Hepatocyte (in vitro differentiated cells): ENCODE results near the gene TLCD3B. TPM values are rescaled to one million over a fixed set of nuclear protein-coding genes. Genes with fewer than 3 reads are reported as not detected.

Experiments
- DNase-seq: peaks from one replicate; pipeline ENCODE4 v3.0.0-alpha.2; 2016; ENCODE audit warnings: low spot score
- H2AFZ ChIP-seq: fragments of 200-600 bp; sonication (generic); 2 replicates; pipeline ENCODE4 v1.6.0; 2016; ENCODE audit warnings: antibody characterized with exemption, mild to moderate bottlenecking
- H3K27ac ChIP-seq: fragments of 200-600 bp; sonication (generic); 2 replicates; pipeline ENCODE4 v1.5.1; 2016; ENCODE audit warnings: mild to moderate bottlenecking
- H3K27me3 ChIP-seq: fragments of 200-600 bp; sonication (generic); 2 replicates; pipeline ENCODE4 v1.6.1; 2016
- H3K36me3 ChIP-seq: fragments of 200-600 bp; sonication (generic); replicated peaks from 2 replicates; pipeline ENCODE4 v1.5.1; 2016; ENCODE audit warnings: low read depth; ENCODE audit not compliant: insufficient read depth
- H3K4me1 ChIP-seq: fragments of 200-600 bp; sonication (generic); 2 replicates; pipeline ENCODE4 v1.5.1; 2016; ENCODE audit warnings: mild to moderate bottlenecking, moderate library complexity; ENCODE audit not compliant: insufficient read depth
- H3K4me2 ChIP-seq: fragments of 200-600 bp; sonication (generic); 2 replicates; pipeline ENCODE4 v1.6.0; 2016
- H3K4me3 ChIP-seq: fragments of 200-600 bp; sonication (generic); 2 replicates; pipeline ENCODE4 v1.5.1; 2016; ENCODE audit warnings: mild to moderate bottlenecking
- H3K79me2 ChIP-seq: fragments of 200-600 bp; sonication (generic); 2 replicates; pipeline ENCODE4 v1.6.0; 2017; ENCODE audit warnings: mild to moderate bottlenecking
- H3K9me2 ChIP-seq: fragments of 200-600 bp; sonication (generic); replicated peaks from 2 replicates; pipeline ENCODE4 v1.6.0; 2017; ENCODE audit warnings: mild to moderate bottlenecking; ENCODE audit not compliant: insufficient read depth
- H3K9me3 ChIP-seq: fragments of 200-600 bp; sonication (generic); 2 replicates; pipeline ENCODE4 v1.5.1; 2016; ENCODE audit warnings: low read depth, mild to moderate bottlenecking
- H4K20me1 ChIP-seq: fragments of 200-600 bp; sonication (generic); 2 replicates; pipeline ENCODE4 v1.6.0; 2016; ENCODE audit warnings: mild to moderate bottlenecking; ENCODE audit not compliant: insufficient read depth, poor library complexity, severe bottlenecking
- CTCF ChIP-seq: fragments of 200-600 bp; sonication (generic); IDR thresholded peaks from 2 replicates; pipeline ENCODE4 v1.5.1; 2016; ENCODE audit warnings: antibody characterized with exemption, mild to moderate bottlenecking; ENCODE audit not compliant: poor library complexity
- EZH2 ChIP-seq: fragments of 200-600 bp; sonication (generic); IDR thresholded peaks from 2 replicates; pipeline ENCODE4 v1.6.1; 2016; ENCODE audit warnings: antibody characterized with exemption, mild to moderate bottlenecking, borderline replicate concordance
- EZH2phosphoT487 ChIP-seq: fragments of 200-600 bp; sonication (generic); IDR thresholded peaks from one replicate; pipeline ENCODE4 v1.6.1; 2018; ENCODE audit warnings: antibody characterized with exemption, mild to moderate bottlenecking, low read depth, moderate library complexity; ENCODE audit not compliant: unreplicated experiment, severe bottlenecking
- WGBS: methylation state at CpG from one replicate; pipeline ENCODE4 v1.1.6; 2016; ENCODE audit warnings: low lambda C conversion rate; ENCODE audit errors: missing lambda C conversion rate; 5-methylcytosine and 5-hydroxymethylcytosine counted together
- polyA plus RNA-seq: library from polyadenylated mRNA; unstranded; fragments of >200 nt; fragmentation: Nextera tagmentation; extraction: Ambion mirVana; gene quantifications from 2 replicates; pipeline ENCODE4 v1.2.1, GENCODE V29; 2016
- total RNA-seq: library from RNA; depleted of rRNA; stranded (reverse); fragments of >200 nt; gene quantifications from 2 replicates; pipeline ENCODE4 v1.2.3, GENCODE V29; 2014

TLCD3B gene
- total and polyA plus RNA-seq, 2 experiments from 2014 or later = not detected

GRCh38 chr16:30052671-30053372, 21.8 kb upstream of the TLCD3B start:
- H2AFZ ChIP-seq = peak overlapping the region; percentile 87
- H3K4me3 ChIP-seq = peak overlapping the region; percentile 79
- H3K27ac ChIP-seq = peak overlapping the region; percentile 18
- WGBS = 11% methylated on average over 35 of the region's 58 CpGs
- no peaks in the 10 kb centered on the region for H4K20me1 ChIP-seq
- H3K4me2 ChIP-seq = peak overlapping the region; percentile 87
- H3K9me3 ChIP-seq = no peaks in the 10 kb centered on the region
- peaks cover 6% of the 10 kb centered on the region for H3K4me1 ChIP-seq
- H3K27me3 ChIP-seq = no peaks in the 10 kb centered on the region
- H3K79me2 ChIP-seq = no peaks in the 10 kb centered on the region
- peak; percentile 95 for DNase-seq
- H3K9me2 ChIP-seq = no peaks in the 10 kb centered on the region
- TF ChIP-seq EZH2phosphoT487 = no peak
- no peak for TF ChIP-seq EZH2
- no peak for TF ChIP-seq CTCF
- H3K36me3 ChIP-seq = no peaks in the 10 kb centered on the region

DNA sequence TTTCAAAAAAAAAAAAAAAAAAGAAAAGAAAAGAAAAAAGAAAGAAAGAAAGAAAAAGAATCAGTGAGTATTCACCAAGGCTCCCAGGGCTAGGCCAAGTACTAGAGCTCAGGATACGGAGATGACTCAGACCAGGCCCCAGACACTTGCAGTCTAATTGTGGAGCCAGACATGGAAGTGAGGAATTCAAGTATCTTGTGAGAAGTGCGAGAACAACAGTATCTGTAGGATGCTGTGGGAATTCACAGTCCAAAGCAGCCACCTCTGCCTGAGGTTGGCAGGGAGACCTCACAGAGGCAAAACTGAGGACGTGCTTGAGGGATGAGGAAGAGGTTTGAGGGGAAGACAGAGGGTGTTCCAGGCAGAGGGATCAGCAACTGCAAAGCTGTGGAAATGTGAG, 20.4 kb upstream of the TLCD3B start:
- Histone ChIP-seq H3K36me3 (no peaks in the 10 kb centered on the region), H3K4me2 (no peak overlapping the region), H3K27me3 (no peaks in the 10 kb centered on the region), H4K20me1 (no peaks in the 10 kb centered on the region), H3K4me1 (peaks cover 6% of the 10 kb centered on the region), H3K9me2 (no peaks in the 10 kb centered on the region), H3K27ac (no peak overlapping the region), H3K4me3 (no peak overlapping the region), H3K9me3 (no peaks in the 10 kb centered on the region), H2AFZ (no peak overlapping the region), H3K79me2 (no peaks in the 10 kb centered on the region)
- TF ChIP-seq EZH2 (no peak), EZH2phosphoT487 (no peak), CTCF (no peak)
- no peak for DNase-seq
- WGBS = 68% methylated on average over 3 of the region's 3 CpGs

DNA sequence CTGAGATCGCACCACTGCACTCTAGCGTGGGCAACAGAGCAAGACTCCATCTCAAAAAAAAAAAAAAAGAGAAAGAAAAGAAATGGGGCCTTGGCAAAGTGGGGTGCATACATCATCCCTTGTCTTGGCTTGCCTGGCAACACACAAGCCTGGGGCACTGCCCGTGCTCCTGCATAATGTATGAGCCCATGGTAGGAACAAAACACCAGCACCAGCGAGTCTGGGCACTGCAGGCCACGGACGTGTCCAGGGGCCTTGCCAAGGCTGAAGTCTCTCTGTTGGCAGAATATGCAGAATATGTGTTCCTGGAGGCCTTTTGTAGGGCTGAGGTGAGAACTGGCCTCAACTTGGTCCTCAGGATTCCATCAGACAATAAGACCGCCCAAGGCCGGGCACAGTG, 18.8 kb upstream of the TLCD3B start:
- DNase-seq = no peak
- Histone ChIP-seq H3K4me3 (no peak overlapping the region), H3K79me2 (no peaks in the 10 kb centered on the region), H3K27me3 (no peaks in the 10 kb centered on the region), H3K4me1 (peaks cover 6% of the 10 kb centered on the region), H3K9me3 (no peaks in the 10 kb centered on the region), H2AFZ (no peak overlapping the region), H3K36me3 (no peaks in the 10 kb centered on the region), H3K9me2 (no peaks in the 10 kb centered on the region), H3K27ac (no peak overlapping the region), H4K20me1 (no peaks in the 10 kb centered on the region), H3K4me2 (no peak overlapping the region)
- 93% methylated on average over 8 of the region's 8 CpGs for WGBS
- TF ChIP-seq EZH2 = no peak
- TF ChIP-seq CTCF = no peak
- no peak for TF ChIP-seq EZH2phosphoT487
